GM13976 (cell line): Measurements from ENCODE around the gene MCTP1.

ENCODE experiments used
- DNase-seq: peaks from one replicate; pipeline ENCODE4 v3.0.0; 2012; ENCODE audit warnings: low spot score
- in situ Hi-C: fragments of 300-500 bp; cut with MboI; formaldehyde crosslinking; loops from one replicate; pipeline ENCODE4 v1.12.0; 2022; ENCODE audit warnings: low sequenced_read_pairs, mixed read lengths, inconsistent platforms; ENCODE audit not compliant: unreplicated experiment
- TF ChIP-seq, protein P1 (sequence below): IDR thresholded peaks from 2 replicates; pipeline ENCODE4 v1.5.1; 2012; ENCODE audit warnings: borderline replicate concordance, mild to moderate bottlenecking; ENCODE audit not compliant: insufficient read depth; ENCODE audit errors: extremely low read depth, missing control alignments, control extremely low read depth

Gene MCTP1

GRCh38 chr5:94855543-94855942 is 429.4 kb downstream of the MCTP1 start:
- TF ChIP-seq, protein P1, sequence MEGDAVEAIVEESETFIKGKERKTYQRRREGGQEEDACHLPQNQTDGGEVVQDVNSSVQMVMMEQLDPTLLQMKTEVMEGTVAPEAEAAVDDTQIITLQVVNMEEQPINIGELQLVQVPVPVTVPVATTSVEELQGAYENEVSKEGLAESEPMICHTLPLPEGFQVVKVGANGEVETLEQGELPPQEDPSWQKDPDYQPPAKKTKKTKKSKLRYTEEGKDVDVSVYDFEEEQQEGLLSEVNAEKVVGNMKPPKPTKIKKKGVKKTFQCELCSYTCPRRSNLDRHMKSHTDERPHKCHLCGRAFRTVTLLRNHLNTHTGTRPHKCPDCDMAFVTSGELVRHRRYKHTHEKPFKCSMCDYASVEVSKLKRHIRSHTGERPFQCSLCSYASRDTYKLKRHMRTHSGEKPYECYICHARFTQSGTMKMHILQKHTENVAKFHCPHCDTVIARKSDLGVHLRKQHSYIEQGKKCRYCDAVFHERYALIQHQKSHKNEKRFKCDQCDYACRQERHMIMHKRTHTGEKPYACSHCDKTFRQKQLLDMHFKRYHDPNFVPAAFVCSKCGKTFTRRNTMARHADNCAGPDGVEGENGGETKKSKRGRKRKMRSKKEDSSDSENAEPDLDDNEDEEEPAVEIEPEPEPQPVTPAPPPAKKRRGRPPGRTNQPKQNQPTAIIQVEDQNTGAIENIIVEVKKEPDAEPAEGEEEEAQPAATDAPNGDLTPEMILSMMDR = no peak
- no peak for DNase-seq
- in situ Hi-C loops = no loop called here

GRCh38 chr5:94853120-94853519 is 431.8 kb downstream of the MCTP1 start:
- in situ Hi-C loops = no loop called here
- TF ChIP-seq, protein P1 = no peak
- no peak for DNase-seq

- no peak for DNase-seq
- in situ Hi-C loops = no loop called here
- TF ChIP-seq, protein P1 = no peak
These were observed 433.9 kb downstream of the MCTP1 start for GRCh38 chr5:94850960-94851359.

- in situ Hi-C loops = no loop called here
- TF ChIP-seq, protein P1 = peak; percentile 76
These were observed 434.8 kb downstream of the MCTP1 start for GRCh38 chr5:94849821-94850736.

GRCh38 chr5:94849324-94849723 is 435.6 kb downstream of the MCTP1 start:
- DNase-seq = no peak
- TF ChIP-seq, protein P1 = no peak
- in situ Hi-C loops = no loop called here

More at GRCh38 chr5:94849821-94850736, 434.8 kb downstream of the MCTP1 start:
- peak; percentile 31 for DNase-seq

- in situ Hi-C loops = no loop called here
- no peak for DNase-seq
- TF ChIP-seq, protein P1 = no peak
These were observed 437.2 kb downstream of the MCTP1 start for GRCh38 chr5:94847726-94848125.
